CD4-positive, alpha-beta T cell treated with Interleukin-2 at 100 ng/mL for 4 hours (primary cell): Measurements from ENCODE around the gene MINDY3.

ENCODE experiments used
- DNase-seq: peaks from one replicate; pipeline ENCODE4 v3.0.0-alpha.2; 2020; ENCODE audit warnings: low spot score

MINDY3 gene

DNA sequence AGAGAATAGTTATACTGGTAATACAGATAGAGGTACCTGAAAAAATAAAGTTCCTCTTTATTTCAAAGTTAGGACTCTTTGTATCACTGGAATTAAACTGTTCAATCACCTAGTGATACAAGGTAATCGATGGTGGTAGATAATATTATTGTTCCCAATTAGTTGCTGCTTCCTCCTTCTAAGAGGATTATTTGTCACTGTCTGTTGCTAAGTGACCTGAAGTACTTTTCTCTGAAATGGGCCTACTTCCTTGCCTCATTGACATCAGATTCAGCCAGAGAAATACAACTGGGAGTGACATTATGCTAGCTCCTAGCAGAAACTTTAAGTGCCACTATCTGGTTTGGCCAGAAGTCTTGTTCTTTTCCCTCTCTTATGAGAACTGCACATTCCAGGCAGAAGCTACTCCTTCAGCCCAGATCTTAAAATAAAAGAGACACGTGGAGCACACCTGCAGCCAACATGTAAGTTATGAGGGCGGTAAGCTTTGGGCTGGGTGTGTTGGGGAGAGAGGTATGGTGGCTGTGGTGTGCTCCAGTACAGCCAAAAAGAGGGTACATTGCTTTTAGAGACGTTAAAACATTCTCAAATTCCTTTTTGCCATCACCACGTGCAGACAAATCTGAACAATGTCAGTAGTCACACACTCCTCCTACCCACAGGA is 54.8 kb downstream of the MINDY3 start:
- no peak for DNase-seq

GRCh38 chr10:15804109-15804508 is 56.2 kb downstream of the MINDY3 start:
- no peak for DNase-seq

DNA sequence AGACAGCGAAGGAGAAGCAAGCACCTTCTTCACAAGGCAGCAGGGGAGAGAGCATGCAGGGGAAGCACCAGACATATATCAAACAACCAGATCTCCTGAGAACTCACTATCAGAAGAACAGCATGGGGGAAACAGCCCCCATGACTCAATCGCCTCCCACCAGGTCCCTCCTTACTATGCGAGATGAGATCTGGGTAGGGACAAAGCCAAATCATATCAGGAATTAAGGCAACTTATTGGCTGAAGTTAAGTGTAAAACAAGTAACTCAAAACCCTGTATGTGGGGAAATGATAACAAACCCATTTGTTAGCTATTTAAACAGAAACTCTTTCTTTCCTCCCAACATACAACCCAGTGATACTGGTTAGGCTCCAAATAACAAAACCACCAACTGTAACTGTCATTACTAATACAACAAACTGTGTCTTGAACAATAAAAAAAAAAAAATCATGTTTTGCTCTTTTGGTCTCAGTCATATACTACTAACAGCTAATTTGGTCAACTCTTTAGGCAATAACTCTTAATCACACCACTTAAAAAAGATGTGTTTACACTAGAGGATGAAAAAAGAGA is 57.8 kb downstream of the MINDY3 start:
- DNase-seq: no peak

GRCh38 chr10:15801641-15802040 is 58.7 kb downstream of the MINDY3 start:
- DNase-seq: no peak

DNA sequence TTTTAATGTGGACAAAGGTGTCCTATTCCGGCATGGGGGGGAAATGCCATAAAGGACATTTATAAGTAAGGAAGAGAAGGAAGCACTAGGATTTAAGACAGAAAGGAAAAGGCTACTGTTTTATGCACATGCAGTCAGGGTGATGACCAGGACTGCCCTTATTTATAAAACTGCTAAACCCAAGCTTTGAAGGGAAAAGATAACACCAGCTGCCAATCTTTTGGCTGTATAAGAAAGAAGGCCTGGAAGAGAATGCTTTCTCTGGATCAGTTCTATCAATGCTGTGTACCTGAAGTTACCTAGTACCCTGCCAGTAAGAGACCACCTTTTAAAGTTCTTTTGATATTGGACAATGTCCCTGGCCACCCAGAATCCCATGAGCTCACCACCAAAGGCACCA is 59.2 kb downstream of the MINDY3 start:
- no peak for DNase-seq

DNA sequence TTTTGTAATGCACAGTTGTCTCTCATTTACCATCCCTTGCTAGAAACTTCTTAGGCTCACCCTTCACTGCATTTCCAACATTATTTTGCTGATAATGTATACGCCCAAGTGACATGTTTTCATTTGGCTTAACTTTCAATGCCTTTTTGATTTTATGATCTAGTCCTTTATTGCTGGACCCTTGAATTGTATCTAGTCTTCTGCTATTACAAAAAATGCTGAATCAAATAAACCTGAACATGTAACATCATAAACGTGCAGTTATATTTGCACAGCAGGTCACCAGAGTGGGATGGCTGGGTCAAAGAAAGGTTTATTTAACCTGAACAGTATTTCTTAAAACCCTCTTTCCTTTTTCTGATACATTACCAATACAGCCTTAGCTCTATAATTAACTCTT is 63.0 kb downstream of the MINDY3 start:
- DNase-seq: no peak

- DNase-seq: no peak
Observed at GRCh38 chr10:15796762-15797161, 63.5 kb downstream of the MINDY3 start.

- no peak for DNase-seq
Observed at GRCh38 chr10:15796098-15796759, 64.1 kb downstream of the MINDY3 start.

GRCh38 chr10:15795036-15795792 is 65.1 kb downstream of the MINDY3 start:
- DNase-seq: no peak

DNA sequence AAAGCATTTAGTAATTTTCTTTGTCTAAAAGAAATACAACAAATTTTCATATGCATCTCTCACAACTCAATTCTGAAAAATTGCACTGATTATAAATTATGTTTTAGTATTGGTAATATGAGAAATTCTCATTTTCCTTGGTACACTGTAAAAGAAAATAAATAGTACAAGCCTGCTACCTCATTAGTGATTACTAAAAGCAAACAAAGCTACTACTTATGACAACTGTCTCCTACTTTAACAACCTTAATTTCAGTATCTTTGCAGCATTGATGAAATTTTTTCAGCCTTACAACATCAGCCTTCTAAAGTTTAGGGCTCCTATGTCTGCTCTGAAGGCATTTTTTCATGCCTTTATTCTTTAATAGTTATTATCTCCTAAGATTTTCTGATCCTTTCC is 65.7 kb downstream of the MINDY3 start:
- DNase-seq: no peak

DNA sequence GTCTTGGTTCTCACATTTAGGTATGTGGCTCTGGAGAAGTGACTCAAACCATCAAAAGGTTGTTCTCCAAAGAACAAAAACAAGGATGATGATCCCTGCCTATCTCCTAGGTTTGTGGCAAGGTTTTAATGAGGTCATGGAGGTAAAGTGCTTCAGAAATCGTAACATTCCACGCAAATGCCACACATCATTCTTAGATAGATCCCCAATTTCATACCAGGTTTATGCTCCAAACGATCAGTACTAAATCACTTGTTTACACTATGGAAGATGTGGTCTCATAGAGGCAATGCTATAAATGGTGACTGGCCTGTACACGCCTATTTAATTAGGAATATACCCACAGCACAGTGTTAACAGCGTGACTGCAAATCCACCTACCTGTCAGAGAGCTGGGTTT is 66.6 kb downstream of the MINDY3 start:
- DNase-seq: no peak

DNA sequence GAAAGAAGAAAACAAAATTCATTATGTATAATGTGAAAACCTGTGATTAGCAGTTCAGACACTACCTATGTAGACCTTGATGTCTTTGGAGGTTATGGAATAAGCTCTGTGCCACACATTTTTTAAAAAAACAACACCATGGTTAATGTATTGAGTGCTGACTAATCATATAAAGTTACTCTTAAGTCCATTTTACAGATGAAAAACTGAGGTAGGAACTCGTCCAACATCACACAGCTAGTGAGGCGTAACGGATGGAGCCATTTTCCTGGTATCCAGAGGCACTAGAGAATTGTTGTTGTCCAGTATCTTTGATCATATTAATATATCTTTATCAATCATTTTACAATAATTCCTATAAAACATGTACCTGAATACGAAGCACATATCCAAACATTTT is 67.5 kb downstream of the MINDY3 start:
- DNase-seq: no peak

GRCh38 chr10:15791816-15792524 is 68.3 kb downstream of the MINDY3 start:
- no peak for DNase-seq

DNA sequence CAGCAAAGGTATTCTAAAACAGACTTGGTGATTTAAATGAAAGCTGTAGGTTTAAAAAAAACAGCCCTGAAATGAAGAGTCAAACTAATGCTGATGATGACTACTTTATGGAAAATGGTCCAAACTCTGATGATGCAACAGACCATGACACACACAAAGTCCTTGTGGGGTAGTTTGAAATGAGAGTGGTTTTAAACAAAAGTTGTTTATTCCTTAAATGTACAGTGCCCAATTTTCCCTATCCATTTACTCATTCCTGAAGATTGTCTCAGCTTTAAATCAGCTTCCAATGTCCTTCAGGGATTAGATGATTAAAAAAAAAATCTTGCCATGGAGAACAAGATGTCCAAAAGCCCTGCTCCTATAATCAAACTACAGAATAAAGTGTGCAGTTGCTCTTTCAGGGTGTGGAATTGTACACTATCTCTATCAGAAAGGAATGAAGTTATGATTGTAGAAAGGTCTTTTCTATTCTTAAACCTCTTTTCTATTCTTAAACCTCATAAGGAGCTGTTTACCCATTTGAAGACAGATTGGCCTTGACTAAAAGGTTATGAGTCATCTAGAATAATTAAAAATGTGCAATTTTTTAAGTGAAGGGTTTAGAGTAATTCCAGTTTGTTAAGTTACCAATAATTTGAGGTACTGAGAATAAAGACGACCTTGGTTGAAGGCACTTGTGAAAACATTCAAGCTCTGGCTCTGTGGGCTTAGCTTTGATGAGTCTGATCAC is 70.3 kb downstream of the MINDY3 start:
- DNase-seq: no peak

- DNase-seq: no peak
Observed at GRCh38 chr10:15787426-15787825, 72.9 kb downstream of the MINDY3 start.

GRCh38 chr10:15784662-15785300 is 75.5 kb downstream of the MINDY3 start:
- no peak for DNase-seq

- DNase-seq: no peak
Observed at GRCh38 chr10:15783941-15784636, 76.2 kb downstream of the MINDY3 start.

GRCh38 chr10:15782851-15783250 is 77.5 kb downstream of the MINDY3 start:
- no peak for DNase-seq

DNA sequence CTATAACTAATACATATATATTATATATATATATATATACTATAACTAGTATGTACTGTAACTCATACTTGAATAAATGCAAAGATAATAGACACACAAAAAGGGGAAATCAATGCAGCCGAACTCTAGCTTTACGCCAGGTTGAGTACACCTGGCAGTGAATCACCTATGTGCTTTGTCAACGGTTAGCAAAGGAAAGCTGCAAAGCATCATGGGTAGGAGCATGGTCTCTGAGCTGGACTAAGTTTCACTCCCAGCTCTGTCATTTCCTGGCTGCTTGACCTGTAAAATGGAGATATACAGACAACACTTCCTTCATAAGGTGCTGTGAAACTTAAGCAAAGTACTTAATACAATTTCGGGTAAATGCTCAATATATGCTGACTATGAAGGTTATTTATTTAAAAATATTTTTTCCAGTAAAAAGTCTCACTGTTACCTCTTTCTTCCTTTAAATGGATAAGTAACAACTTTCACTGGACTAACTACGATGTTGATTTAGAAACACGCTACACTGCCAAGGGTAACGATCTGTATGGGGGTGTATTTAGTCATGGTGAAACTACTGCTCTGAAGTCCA is 78.8 kb downstream of the MINDY3 start:
- DNase-seq: no peak
